H1 (cell line): Measurements from ENCODE around the gene S100A11. TPM values are rescaled to one million over a fixed set of nuclear protein-coding genes. Genes with fewer than 3 reads are reported as not detected.

ENCODE experiments used
- CTCF ChIA-PET: fragments of 300-600 bp; sonication (Branson Sonifier 250); formaldehyde crosslinking; loops from one replicate; lab custom pipeline; 2021; ENCODE audit not compliant: partially characterized antibody; lab: Charles Lee
- POLR2A ChIA-PET: fragments of 300-600 bp; sonication (Branson Sonifier 250); formaldehyde crosslinking; loops from one replicate; lab custom pipeline; 2021; ENCODE audit warnings: inconsistent platforms; ENCODE audit not compliant: partially characterized antibody; lab: Charles Lee
- DNase-seq, 2 experiments: peaks; one replicate each; pipeline versions ENCODE4 v3.0.0 to v3.0.0-alpha.2; 2010 to 2022; ENCODE audit warnings: low spot score in 2 of 2, low read depth in 1 of 2, mixed read lengths in 1 of 2
- FAIRE-seq: peaks from 2 replicates; lab custom pipeline; 2011; peaks lifted over from hg19 to GRCh38; lab: Jason Lieb, UNC
- H2AFZ ChIP-seq: 2 replicates; pipeline ENCODE4 v1.8.1; 2012; ENCODE audit warnings: low read length, inconsistent platforms
- H2AK5ac ChIP-seq: 2 replicates; pipeline ENCODE4 v1.6.1; 2013; ENCODE audit warnings: low read depth, low read length
- H2BK120ac ChIP-seq: replicated peaks from 2 replicates; pipeline ENCODE3; 2013; ENCODE audit warnings: low read depth, low read length, inconsistent platforms
- H2BK12ac ChIP-seq: 2 replicates; pipeline ENCODE4 v1.6.1; 2013; ENCODE audit warnings: low read depth, low read length
- H2BK15ac ChIP-seq: 2 replicates; pipeline ENCODE4 v1.6.1; 2013; ENCODE audit warnings: low read length
- H2BK20ac ChIP-seq: 2 replicates; pipeline ENCODE4 v1.6.1; 2013; ENCODE audit warnings: low read length
- H2BK5ac ChIP-seq: 2 replicates; pipeline ENCODE4 v1.6.1; 2013; ENCODE audit warnings: low read depth, low read length
- H3K14ac ChIP-seq: 2 replicates; pipeline ENCODE4 v1.6.1; 2013; ENCODE audit warnings: inconsistent platforms; ENCODE audit not compliant: insufficient read length
- H3K18ac ChIP-seq: 2 replicates; pipeline ENCODE4 v1.6.1; 2013; ENCODE audit warnings: low read length; ENCODE audit errors: extremely low read depth
- H3K23ac ChIP-seq: 2 replicates; pipeline ENCODE4 v1.6.1; 2013; ENCODE audit warnings: inconsistent platforms; ENCODE audit not compliant: insufficient read length
- H3K23me2 ChIP-seq: 2 replicates; pipeline ENCODE4 v1.6.1; 2013; ENCODE audit warnings: low read depth, low read length
- H3K27ac ChIP-seq: 2 replicates; pipeline ENCODE4 v1.6.1; 2011; ENCODE audit warnings: low read depth, low read length, inconsistent platforms
- H3K27me3 ChIP-seq, 4 experiments: replicated peaks in 1 of 4; 1 replicate in 1 of 4; 2 replicates in 3 of 4; pipeline versions ENCODE4 v1.6.1 to v1.8.1; 2011 to 2013; ENCODE audit warnings: low read length in 3 of 4, mild to moderate bottlenecking in 3 of 4, inconsistent platforms in 2 of 4, mixed read lengths in 2 of 4, moderate library complexity in 1 of 4; ENCODE audit not compliant: control insufficient read depth in 3 of 4, insufficient read depth in 3 of 4; ENCODE audit errors: extremely low read depth in 1 of 4
- H3K36me3 ChIP-seq, 4 experiments: 2 replicates each; pipeline versions ENCODE4 v1.6.1 to v1.8.1; 2011 to 2013; ENCODE audit warnings: mild to moderate bottlenecking in 4 of 4, low read length in 3 of 4, moderate library complexity in 2 of 4, control low read depth in 1 of 4, inconsistent platforms in 1 of 4; ENCODE audit not compliant: insufficient read depth in 4 of 4, control insufficient read depth in 2 of 4
- H3K4ac ChIP-seq: replicated peaks from 2 replicates; pipeline ENCODE3; 2013; ENCODE audit warnings: low read length, low read depth, mixed read lengths, inconsistent platforms; ENCODE audit not compliant: insufficient read length
- H3K4me1 ChIP-seq, 4 experiments: replicated peaks in 1 of 4; 1 replicate in 1 of 4; 2 replicates in 3 of 4; pipeline versions ENCODE4 v1.6.1 to v1.8.1; 2011 to 2013; ENCODE audit warnings: low read length in 3 of 4, inconsistent platforms in 2 of 4, mixed read lengths in 1 of 4; ENCODE audit not compliant: insufficient read depth in 4 of 4, control insufficient read depth in 3 of 4
- H3K4me2 ChIP-seq, 2 experiments: 2 replicates each; pipeline versions ENCODE4 v1.6.1 to v1.8.1; 2011 to 2013; ENCODE audit warnings: low read depth in 2 of 2, low read length in 2 of 2, control low read depth in 1 of 2, inconsistent platforms in 1 of 2, mild to moderate bottlenecking in 1 of 2; ENCODE audit not compliant: insufficient read depth in 1 of 2
- H3K4me3 ChIP-seq, 4 experiments: fragments of 200-600, 300-600 bp in 1 of 4; sonication (generic), shearing (Covaris generic), sonication (Bioruptor Twin) in 1 of 4; 2 replicates each; pipeline versions ENCODE4 v1.5.1 to v1.8.1; 2011 to 2016; ENCODE audit warnings: low read length in 4 of 4, low read depth in 3 of 4, control low read depth in 2 of 4, inconsistent platforms in 2 of 4, mild to moderate bottlenecking in 2 of 4, mixed read lengths in 1 of 4, moderate library complexity in 1 of 4; ENCODE audit not compliant: insufficient read depth in 2 of 4; ENCODE audit errors: extremely low read depth in 1 of 4
- H3K56ac ChIP-seq: replicated peaks from 2 replicates; pipeline ENCODE3; 2013; ENCODE audit warnings: low read depth, mild to moderate bottlenecking, mixed read lengths, low read length, inconsistent platforms; ENCODE audit not compliant: insufficient read length
- H3K79me1 ChIP-seq: 2 replicates; pipeline ENCODE4 v1.6.1; 2013; ENCODE audit warnings: low read depth, low read length, control low read depth
- H3K79me2 ChIP-seq, 2 experiments: 2 replicates each; pipeline versions ENCODE4 v1.6.1 to v1.8.1; 2012 to 2013; ENCODE audit warnings: low read length in 2 of 2, mild to moderate bottlenecking in 2 of 2, inconsistent platforms in 1 of 2; ENCODE audit not compliant: insufficient read depth in 2 of 2, control insufficient read depth in 1 of 2
- H3K9ac ChIP-seq, 4 experiments: replicated peaks in 1 of 4; 1 replicate in 1 of 4; 2 replicates in 3 of 4; pipeline versions ENCODE4 v1.6.1 to v1.8.1; 2011 to 2013; ENCODE audit warnings: low read depth in 3 of 4, low read length in 3 of 4, control low read depth in 2 of 4, mild to moderate bottlenecking in 2 of 4, moderate library complexity in 2 of 4, inconsistent platforms in 1 of 4; ENCODE audit errors: extremely low read depth in 1 of 4
- H3K9me3 ChIP-seq, 2 experiments: 2 replicates each; pipeline versions ENCODE4 v1.6.1 to v1.8.1; 2012 to 2013; ENCODE audit warnings: mild to moderate bottlenecking in 2 of 2, moderate library complexity in 2 of 2, control low read depth in 1 of 2, inconsistent platforms in 1 of 2, low read depth in 1 of 2, low read length in 1 of 2, mixed read lengths in 1 of 2; ENCODE audit not compliant: insufficient read depth in 2 of 2
- H4K20me1 ChIP-seq, 2 experiments: replicated peaks in 1 of 2; 2 replicates each; pipeline versions ENCODE3 to v1.8.1; 2011 to 2013; ENCODE audit warnings: inconsistent platforms in 2 of 2, low read length in 2 of 2, mild to moderate bottlenecking in 1 of 2; ENCODE audit not compliant: insufficient read depth in 2 of 2, control insufficient read depth in 1 of 2
- H4K5ac ChIP-seq: 2 replicates; pipeline ENCODE4 v1.6.1; 2013; ENCODE audit warnings: low read length, low read depth, mixed read lengths, inconsistent platforms; ENCODE audit not compliant: insufficient read length
- H4K8ac ChIP-seq: 2 replicates; pipeline ENCODE4 v1.8.0; 2013; ENCODE audit warnings: mild to moderate bottlenecking, moderate library complexity, low read length, inconsistent platforms; ENCODE audit not compliant: insufficient read depth; ENCODE audit errors: extremely low read depth
- H4K91ac ChIP-seq: replicated peaks from 2 replicates; pipeline ENCODE3; 2013; ENCODE audit warnings: low read length, mixed read lengths, inconsistent platforms; ENCODE audit not compliant: insufficient read length
- BRCA1 ChIP-seq: IDR thresholded peaks from 2 replicates; pipeline ENCODE4 v1.6.1; 2012; ENCODE audit warnings: low read depth, low read length, improper control_type of control experiment
- CBX8 ChIP-seq: fragments of 300-800, 300-1000 bp; sonication (generic); IDR thresholded peaks from 2 replicates; pipeline ENCODE4 v1.7.1; 2016; ENCODE audit warnings: low read depth, low read length, borderline replicate concordance
- CHD2 ChIP-seq: IDR thresholded peaks from 2 replicates; pipeline ENCODE4 v1.6.1; 2012; ENCODE audit warnings: low read length, improper control_type of control experiment
- E2F6 ChIP-seq: IDR thresholded peaks from 2 replicates; pipeline ENCODE4 v1.6.1; 2012; ENCODE audit warnings: inconsistent platforms
- FOSL1 ChIP-seq: IDR thresholded peaks from 2 replicates; pipeline ENCODE4 v1.6.1; 2011; ENCODE audit warnings: mild to moderate bottlenecking, low read depth, low read length, moderate library complexity; ENCODE audit not compliant: insufficient read depth
- HDAC2 ChIP-seq, 2 experiments: fragments of 300-600 bp in 1 of 2; sonication (generic) in 1 of 2; IDR thresholded peaks; 2 replicates each; pipeline ENCODE4 v1.6.1; 2011 to 2012; ENCODE audit warnings: low read depth in 2 of 2, low read length in 2 of 2, mild to moderate bottlenecking in 2 of 2, moderate library complexity in 2 of 2, borderline replicate concordance in 1 of 2, inconsistent platforms in 1 of 2
- HDAC6 ChIP-seq: IDR thresholded peaks from one replicate; pipeline ENCODE4 v1.7.1; 2012; ENCODE audit warnings: low read depth, mild to moderate bottlenecking, inconsistent platforms, low read length, moderate library complexity
- MAFK ChIP-seq: IDR thresholded peaks from 2 replicates; pipeline ENCODE4 v1.6.1; 2012; ENCODE audit warnings: low read depth, mild to moderate bottlenecking, improper control_type of control experiment, low read length
- RXRA ChIP-seq: IDR thresholded peaks from 2 replicates; pipeline ENCODE4 v1.6.1; 2011; ENCODE audit warnings: low read depth, mild to moderate bottlenecking, low read length, moderate library complexity; ENCODE audit not compliant: insufficient read depth
- SIRT6 ChIP-seq: IDR thresholded peaks from one replicate; pipeline ENCODE4 v1.7.1; 2012; ENCODE audit warnings: low read length, inconsistent platforms
- SP1 ChIP-seq: IDR thresholded peaks from 2 replicates; pipeline ENCODE4 v1.6.1; 2011; ENCODE audit warnings: low read depth, low read length
- SP2 ChIP-seq: IDR thresholded peaks from 2 replicates; pipeline ENCODE4 v1.6.1; 2012; ENCODE audit warnings: mild to moderate bottlenecking, low read length, inconsistent platforms
- SP4 ChIP-seq: IDR thresholded peaks from 2 replicates; pipeline ENCODE4 v1.6.1; 2012; ENCODE audit warnings: low read length, inconsistent platforms
- TAF7 ChIP-seq: optimal IDR thresholded peaks from 2 replicates; pipeline ENCODE3; 2011; ENCODE audit warnings: low read depth, mild to moderate bottlenecking, inconsistent platforms, low read length, moderate library complexity, borderline replicate concordance
- ZNF274 ChIP-seq: IDR thresholded peaks from 2 replicates; pipeline ENCODE4 v1.7.0; 2012; ENCODE audit warnings: low read length, borderline replicate concordance; ENCODE audit errors: extremely low read depth
- WGBS, 2 experiments: shearing (Covaris generic) in 1 of 2; methylation state at CpG; one replicate each; pipeline versions ENCODE4 v1.1.6 to v1.1.7; 2013 to 2015; ENCODE audit warnings: low lambda C conversion rate in 2 of 2, mixed read lengths in 2 of 2, inconsistent platforms in 1 of 2, low coverage in 1 of 2, missing lambda C conversion rate in 1 of 2; ENCODE audit not compliant: insufficient replicate concordance in 2 of 2, insufficient coverage in 1 of 2, insufficient read length in 1 of 2; ENCODE audit errors: extremely low coverage in 1 of 2, missing lambda C conversion rate in 1 of 2; 5-methylcytosine and 5-hydroxymethylcytosine counted together
- polyA plus RNA-seq, 7 experiments: library from polyadenylated mRNA; depleted of rRNA in 3 of 7; stranded (reverse) in 5 of 7; unstranded in 2 of 7; fragments of >200 nt in 5 of 7; fragments of 200-250 nt in 2 of 7; gene quantifications; 1 replicate in 5 of 7; 2 replicates in 1 of 7; 4 replicates in 1 of 7; pipeline versions ENCODE4 v1.2.1 to v1.2.3, GENCODE V29; 2011 to 2013; ENCODE audit warnings: missing spikeins in 2 of 7, mixed read lengths in 2 of 7
- total RNA-seq: library from RNA; stranded (reverse); fragmentation: NEBNext Ultra II Directional; extraction: Animal tissue kit (Norgen Biotek cat#: 25700); gene quantifications from 2 replicates; pipeline ENCODE4 v1.2.1, GENCODE V29; 2021

The S100A11 gene
- total and polyA plus RNA-seq, 2 of the 8 experiments (the other 6 are each of a cell fraction or from before 2014, with no cell fraction given), result 120 to 343 TPM

GRCh38 chr1:152015766-152016165 is 21.0 kb downstream of the S100A11 start:
- TF ChIP-seq MAFK (no peak), CHD2 (no peak), CBX8 (no peak), HDAC2 (IDR thresholded peaks at IDR 0.05; ENCODE audit: borderline replicate concordance in 1 of 2, low read depth in 2 of 2, low read length in 2 of 2) (no peak), SP1 (no peak), SP4 (no peak), SIRT6 (no peak), RXRA (no peak), ZNF274 (no peak), HDAC6 (no peak), SP2 (no peak), TAF7 (no peak), FOSL1 (no peak), E2F6 (no peak), BRCA1 (no peak)
- 87% methylated on average over 6 of the region's 6 CpGs; no CpG with 5 or more reads in 1 of the 2 experiments for WGBS, 2 experiments
- no peak overlapping the region for H3K14ac ChIP-seq
- H3K4ac ChIP-seq, result no peak overlapping the region
- H2BK20ac ChIP-seq, result no peak overlapping the region
- H2BK12ac ChIP-seq, result no peak overlapping the region
- H3K23me2 ChIP-seq, result no peaks in the 10 kb centered on the region
- H4K5ac ChIP-seq, result no peak overlapping the region
- H3K27me3 ChIP-seq, result no peaks in the 10 kb centered on the region
- H4K91ac ChIP-seq, result peak overlapping the region; percentile 39
- H3K9ac ChIP-seq, result no peak overlapping the region
- no peak overlapping the region for H2BK15ac ChIP-seq
- H3K9me3 ChIP-seq, result no peaks in the 10 kb centered on the region
- H3K27ac ChIP-seq, result no peak overlapping the region
- peaks cover 0 to 3% (median 1%) of the 10 kb centered on the region in 4 experiments; a peak in 2 of 7 replicates for H3K4me1 ChIP-seq
- no peak overlapping the region for H2AFZ ChIP-seq
- H3K4me3 ChIP-seq, result no peak overlapping the region
- H2BK120ac ChIP-seq, result no peak overlapping the region
- H3K18ac ChIP-seq, result no peak overlapping the region
- H3K4me2 ChIP-seq, result no peak overlapping the region
- no peaks in the 10 kb centered on the region for H4K20me1 ChIP-seq
- no peak overlapping the region for H3K56ac ChIP-seq
- H2AK5ac ChIP-seq, result no peak overlapping the region
- H3K79me2 ChIP-seq, result no peaks in the 10 kb centered on the region
- CTCF ChIA-PET, result interaction anchor here (0.7 to 8.2 kb wide), 13 partner anchors 8 to 123 kb away, joined by 3 to 106 read pairs (median 4); no protein-coding TSS in a partner anchor
- no peak overlapping the region for H3K23ac ChIP-seq
- no peak overlapping the region for H4K8ac ChIP-seq
- DNase-seq (no peak), FAIRE-seq (no peak)
- H3K36me3 ChIP-seq, result no peaks in the 10 kb centered on the region
- H3K79me1 ChIP-seq, result no peaks in the 10 kb centered on the region
- POLR2A ChIA-PET, result interaction anchor here (1.0 kb wide), 1 partner anchor 20 kb away, joined by 6 read pairs; no protein-coding TSS in a partner anchor
- H2BK5ac ChIP-seq, result no peak overlapping the region
